ENCODE results near the gene STAT2. TPM values are rescaled to one million over a fixed set of nuclear protein-coding genes. Genes with fewer than 3 reads are reported as not detected.
A peak's percentile ranks its signal among the peaks of the same experiment; 100 is the strongest.

STAT2 gene
- total and polyA plus RNA-seq, 10 of the 15 experiments (the other 5 are each of a cell fraction or from before 2014, with no cell fraction given): 16.9 to 106 (median 77.9) TPM

- TF ChIP-seq ZBTB11 (CRISPR knock-in tag; IDR thresholded peaks at IDR 0.05) (no peak), HCFC1 (IDR thresholded peaks at IDR 0.05; ENCODE audit: low read length) (peak; percentile 98), SP1 (IDR thresholded peaks at IDR 0.05; ENCODE audit: low read depth, low read length) (peak; percentile 49), PML (IDR thresholded peaks at IDR 0.05; ENCODE audit: low read length) (peak; percentile 64; the same call in 1 of the 2 replicates), MYB (IDR thresholded peaks at IDR 0.05; ENCODE audit: borderline replicate concordance, low read depth, low read length) (peak; percentile 78), GATAD2B (conservative IDR thresholded peaks at IDR 0.05; ENCODE audit: low read depth) (0 out of 2 replicates have a peak, but pooled peaks have one; percentile 43), IKZF1 (conservative IDR thresholded peaks at IDR 0.05) (peak; percentile 98), ZNF207 (IDR thresholded peaks at IDR 0.05; ENCODE audit: borderline replicate concordance) (no peak), POU2F2 (IDR thresholded peaks at IDR 0.05; ENCODE audit: borderline replicate concordance, low read depth, low read length) (peak; percentile 60; the same call in 2 of the 3 replicates), TAF1 (IDR thresholded peaks at IDR 0.05; ENCODE audit: borderline replicate concordance, low read depth, low read length) (peak; percentile 86), ATF2 (IDR thresholded peaks at IDR 0.05; ENCODE audit: low read length) (no peak), ZSCAN29 (IDR thresholded peaks at IDR 0.05) (no peak), CHD2 (IDR thresholded peaks at IDR 0.05; ENCODE audit: borderline replicate concordance, low read depth, low read length) (peak; percentile 98), FOS (IDR thresholded peaks at IDR 0.05; ENCODE audit: borderline replicate concordance, extremely low read depth, insufficient read length) (no peak), NR2F1 (conservative IDR thresholded peaks at IDR 0.05) (peak; percentile 66), CEBPZ (IDR thresholded peaks at IDR 0.05; ENCODE audit: low read depth, low read length) (no peak), MXI1 (IDR thresholded peaks at IDR 0.05; ENCODE audit: low read depth, low read length) (peak; percentile 77), CTCF (IDR thresholded peaks at IDR 0.05 in 2 of 3, conservative IDR thresholded peaks at IDR 0.05 in 1 of 3; ENCODE audit: control insufficient read depth in 2 of 3, extremely low read depth in 1 of 3, insufficient read depth in 1 of 3, low read depth in 3 of 3, low read length in 3 of 3) (peak in 1 of 3 experiments; percentile 50; a peak in 2 of 6 replicates), IRF4 (IDR thresholded peaks at IDR 0.05; ENCODE audit: low read depth, low read length) (no peak), TARDBP (IDR thresholded peaks at IDR 0.05; ENCODE audit: borderline replicate concordance) (peak; percentile 90)
Observed at GRCh38 chr12:56315622-56316473, 44.1 kb downstream of the STAT2 start, which contains the start of gene CNPY2 (continued).

Data from GM12878 (cell line).